Astrocyte (in vitro differentiated cells and primary cell): ENCODE data around the gene RNF166.
A peak's percentile ranks its signal among the peaks of the same experiment; 100 is the strongest.

Source experiments
- CTCF ChIP-seq: IDR thresholded peaks from 2 replicates; pipeline ENCODE4 v1.5.1; 2011; ENCODE audit warnings: low read depth, mild to moderate bottlenecking, inconsistent platforms, low read length, moderate library complexity; ENCODE audit not compliant: insufficient read depth
- EZH2 ChIP-seq: IDR thresholded peaks from 2 replicates; pipeline ENCODE4 v1.6.1; 2012; ENCODE audit warnings: mild to moderate bottlenecking, low read length, inconsistent platforms; ENCODE audit not compliant: insufficient read depth

GRCh38 chr16:88754912-88755744 is 48.9 kb upstream of the RNF166 start:
- TF ChIP-seq CTCF (peak; percentile 17), EZH2 (no peak)
